ENCODE results near the gene CHAD. TPM values are rescaled to one million over a fixed set of nuclear protein-coding genes. Genes with fewer than 3 reads are reported as not detected.
A peak's percentile ranks its signal among the peaks of the same experiment; 100 is the strongest.

Gene CHAD
- total RNA-seq, 4 donors from 2014 or later: 3.2 to 8.2 (median 7.2) TPM

DNA sequence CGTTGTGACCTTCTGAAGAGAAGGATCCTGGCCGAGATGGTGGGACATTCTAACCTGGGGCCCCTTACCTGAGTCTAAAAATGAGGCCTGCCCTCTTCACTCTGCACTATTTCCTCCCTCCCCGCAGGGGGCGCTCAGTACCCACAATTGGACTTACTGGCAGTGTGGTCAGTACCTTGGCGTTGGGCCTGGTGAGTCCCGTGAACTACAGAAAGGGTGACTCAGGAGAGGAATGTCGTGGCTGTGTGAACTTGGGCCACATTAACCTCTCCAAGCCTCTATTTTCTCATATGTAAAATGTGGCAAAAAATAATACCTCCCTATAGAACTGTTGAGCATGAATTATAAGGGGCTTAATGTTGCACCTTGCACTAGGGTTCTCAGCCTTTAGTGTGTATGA lies 13.8 kb upstream of the CHAD start:
- intact Hi-C loops (cut with DNase I; ENCODE audit: low total_unique reads): loop anchor here (5.0 to 10.0 kb wide), 3 partner anchors 52 to 215 kb away; partner anchors contain the start of gene EPN3
- H3K4me3 ChIP-seq (ENCODE audit: low read depth, poor library complexity, severe bottlenecking): no peak overlapping the region
- peak; percentile 94 to 99 for DNase-seq (ENCODE audit: low spot score in 2 of 2)
- TF ChIP-seq, protein P1, sequence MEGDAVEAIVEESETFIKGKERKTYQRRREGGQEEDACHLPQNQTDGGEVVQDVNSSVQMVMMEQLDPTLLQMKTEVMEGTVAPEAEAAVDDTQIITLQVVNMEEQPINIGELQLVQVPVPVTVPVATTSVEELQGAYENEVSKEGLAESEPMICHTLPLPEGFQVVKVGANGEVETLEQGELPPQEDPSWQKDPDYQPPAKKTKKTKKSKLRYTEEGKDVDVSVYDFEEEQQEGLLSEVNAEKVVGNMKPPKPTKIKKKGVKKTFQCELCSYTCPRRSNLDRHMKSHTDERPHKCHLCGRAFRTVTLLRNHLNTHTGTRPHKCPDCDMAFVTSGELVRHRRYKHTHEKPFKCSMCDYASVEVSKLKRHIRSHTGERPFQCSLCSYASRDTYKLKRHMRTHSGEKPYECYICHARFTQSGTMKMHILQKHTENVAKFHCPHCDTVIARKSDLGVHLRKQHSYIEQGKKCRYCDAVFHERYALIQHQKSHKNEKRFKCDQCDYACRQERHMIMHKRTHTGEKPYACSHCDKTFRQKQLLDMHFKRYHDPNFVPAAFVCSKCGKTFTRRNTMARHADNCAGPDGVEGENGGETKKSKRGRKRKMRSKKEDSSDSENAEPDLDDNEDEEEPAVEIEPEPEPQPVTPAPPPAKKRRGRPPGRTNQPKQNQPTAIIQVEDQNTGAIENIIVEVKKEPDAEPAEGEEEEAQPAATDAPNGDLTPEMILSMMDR (IDR thresholded peaks at IDR 0.05): peak in 1 of 3 donors; percentile 92
- TF ChIP-seq POLR2A (IDR thresholded peaks at IDR 0.05): no peak
- 5 to 10% methylated on average over 7 of the region's 7 CpGs for WGBS, 2 donors

DNA sequence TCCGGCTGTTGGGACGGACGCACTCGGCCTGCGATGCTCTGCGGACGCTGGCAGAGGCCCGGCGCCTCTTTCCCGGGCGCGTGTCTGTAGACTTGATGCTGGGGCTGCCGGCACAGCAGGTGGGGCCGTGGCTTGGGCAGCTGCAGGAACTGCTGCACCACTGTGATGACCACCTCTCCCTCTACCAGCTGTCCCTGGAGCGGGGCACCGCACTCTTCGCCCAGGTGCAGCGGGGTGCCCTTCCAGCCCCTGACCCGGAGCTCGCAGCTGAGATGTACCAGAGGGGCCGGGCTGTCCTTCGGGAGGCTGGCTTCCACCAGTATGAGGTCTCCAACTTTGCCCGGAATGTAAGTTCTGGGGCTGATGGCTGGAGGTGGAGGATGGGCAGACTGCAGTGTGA lies 13.4 kb upstream of the CHAD start:
- H3K4me3 ChIP-seq (ENCODE audit: low read depth, poor library complexity, severe bottlenecking): no peak overlapping the region
- DNase-seq (ENCODE audit: low spot score in 2 of 2): no peak
- 83 to 84% methylated on average over 12 to 23 of the region's 23 CpGs for WGBS, 2 donors
- TF ChIP-seq, protein P1 (IDR thresholded peaks at IDR 0.05): no peak
- no peak for TF ChIP-seq POLR2A (IDR thresholded peaks at IDR 0.05)
- intact Hi-C loops (cut with DNase I; ENCODE audit: low total_unique reads): loop anchor here (5.0 to 10.0 kb wide), 3 partner anchors 53 to 215 kb away; partner anchors contain the start of gene EPN3

DNA sequence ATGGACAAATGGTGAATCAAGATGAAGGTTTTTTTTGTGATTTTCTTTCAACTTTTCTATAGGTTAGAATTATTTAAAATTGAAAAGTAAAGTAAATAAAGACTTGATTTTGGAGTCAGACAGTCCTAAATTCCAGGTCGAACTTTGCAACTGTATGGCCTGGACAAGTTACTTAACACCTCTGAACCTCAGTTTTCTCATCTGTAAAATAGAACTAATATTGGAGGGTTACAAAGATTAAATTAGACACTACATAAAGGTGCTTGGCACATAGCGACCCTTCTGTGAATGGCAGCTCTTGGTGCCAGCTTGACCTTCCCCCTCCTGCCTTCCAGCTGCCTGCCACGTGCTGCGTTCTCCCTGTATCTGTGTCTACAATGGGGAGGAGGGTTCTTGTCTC lies 13.0 kb upstream of the CHAD start:
- no peak for DNase-seq (ENCODE audit: low spot score in 2 of 2)
- H3K4me3 ChIP-seq (ENCODE audit: low read depth, poor library complexity, severe bottlenecking): no peak overlapping the region
- intact Hi-C loops (cut with DNase I; ENCODE audit: low total_unique reads): loop anchor here (5.0 to 10.0 kb wide), 3 partner anchors 53 to 216 kb away; partner anchors contain the start of gene EPN3
- WGBS, 2 donors: 83 to 87% methylated on average over 4 of the region's 4 CpGs
- no peak for TF ChIP-seq POLR2A (IDR thresholded peaks at IDR 0.05)
- TF ChIP-seq, protein P1 (IDR thresholded peaks at IDR 0.05): no peak

DNA sequence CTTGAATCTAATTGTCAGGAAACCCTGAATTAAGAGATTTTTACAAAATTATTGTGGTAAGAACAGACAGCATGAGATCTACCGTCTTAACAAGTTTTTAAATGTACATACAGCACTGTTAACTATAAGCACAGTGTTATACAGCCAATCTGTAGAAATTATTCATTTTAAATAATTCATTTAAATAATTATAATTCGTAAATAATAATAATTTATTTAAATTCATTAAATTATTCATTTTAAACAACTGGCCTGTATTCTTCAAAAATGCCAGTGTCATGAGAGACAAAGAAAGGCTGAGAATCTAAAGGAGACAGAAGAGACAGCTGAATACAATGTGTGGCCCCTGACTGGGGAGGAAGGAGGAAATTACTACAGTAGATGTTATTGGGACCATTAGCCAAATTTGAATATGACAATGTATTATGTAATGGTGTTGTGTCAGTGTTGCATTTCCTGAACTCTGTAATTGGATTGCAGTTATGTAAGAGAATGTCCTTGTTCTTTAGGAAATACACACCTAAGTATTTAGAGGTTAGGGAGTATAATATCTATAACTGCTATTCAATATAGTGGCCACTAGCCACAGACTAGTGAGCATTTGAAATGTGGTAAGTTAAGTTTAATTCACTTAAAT lies 12.3 kb upstream of the CHAD start:
- no peak overlapping the region for H3K4me3 ChIP-seq (ENCODE audit: low read depth, poor library complexity, severe bottlenecking)
- TF ChIP-seq, protein P1 (IDR thresholded peaks at IDR 0.05): no peak
- TF ChIP-seq POLR2A (IDR thresholded peaks at IDR 0.05): no peak
- 87% methylated on average over 2 of the region's 2 CpGs for WGBS, 2 donors
- no peak for DNase-seq (ENCODE audit: low spot score in 2 of 2)
- intact Hi-C loops (cut with DNase I; ENCODE audit: low total_unique reads): loop anchor here (5.0 to 10.0 kb wide), 3 partner anchors 54 to 216 kb away; partner anchors contain the start of gene EPN3

DNA sequence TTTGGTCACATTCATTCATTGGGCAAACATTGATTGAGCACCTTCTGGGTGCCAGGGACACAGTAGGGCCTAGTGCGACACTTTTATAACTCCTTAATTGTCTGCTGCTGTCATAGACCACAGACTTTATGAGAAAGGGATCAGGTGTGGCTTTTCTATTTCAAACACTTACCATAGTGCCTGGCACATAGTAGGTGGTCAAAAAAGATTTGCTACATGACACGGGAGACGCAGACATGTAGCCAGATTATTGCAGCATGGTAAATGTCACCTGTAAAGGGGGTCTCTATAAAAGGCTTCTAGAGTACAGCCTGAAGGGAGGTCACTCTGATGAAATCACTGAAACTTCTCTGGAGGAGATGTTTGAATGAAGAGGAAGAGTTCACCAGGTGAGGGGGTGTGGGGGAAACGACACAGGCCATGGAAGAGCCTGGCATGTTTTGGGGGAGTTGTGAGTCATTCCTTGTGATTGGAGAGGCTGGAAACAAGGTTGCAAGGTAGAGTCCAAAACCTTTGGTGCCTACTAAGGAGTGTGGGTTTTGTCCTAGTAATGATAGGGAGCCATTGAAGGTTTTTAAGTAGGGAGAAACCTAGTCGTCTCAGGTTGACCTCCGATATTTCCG lies 11.6 kb upstream of the CHAD start:
- DNase-seq (ENCODE audit: low spot score in 2 of 2): no peak
- 77 to 79% methylated on average over 7 of the region's 7 CpGs for WGBS, 2 donors
- TF ChIP-seq POLR2A (IDR thresholded peaks at IDR 0.05): no peak
- TF ChIP-seq, protein P1 (IDR thresholded peaks at IDR 0.05): no peak
- H3K4me3 ChIP-seq (ENCODE audit: low read depth, poor library complexity, severe bottlenecking): no peak overlapping the region
- intact Hi-C loops (cut with DNase I; ENCODE audit: low total_unique reads): loop anchor here (5.0 to 10.0 kb wide), 3 partner anchors 55 to 217 kb away; partner anchors contain the start of gene EPN3

All from lower leg skin (tissue), 4 donors.